ENCODE data around the gene PTPRG.

DNA sequence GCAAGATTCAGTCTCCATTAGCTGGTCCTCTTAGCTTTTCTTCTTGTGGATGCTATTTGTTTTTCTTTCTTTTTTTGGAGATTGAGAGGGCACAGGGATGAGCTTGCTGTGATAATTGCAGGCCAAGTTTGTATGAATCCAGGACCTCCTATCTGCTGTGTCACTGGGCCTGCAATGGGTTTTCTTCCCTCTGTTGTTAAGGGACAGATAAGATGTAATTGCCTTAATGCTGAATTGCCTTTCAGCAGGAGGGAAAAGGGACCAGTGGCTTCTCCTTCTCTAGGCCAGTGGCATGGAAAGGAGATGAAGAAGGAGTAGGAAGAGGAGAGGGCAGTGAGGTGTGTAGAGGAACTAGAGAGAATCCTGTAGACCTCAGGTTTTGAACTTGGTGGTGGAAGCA lies 29.9 kb downstream of the PTPRG start:
- TF ChIP-seq, protein P1, sequence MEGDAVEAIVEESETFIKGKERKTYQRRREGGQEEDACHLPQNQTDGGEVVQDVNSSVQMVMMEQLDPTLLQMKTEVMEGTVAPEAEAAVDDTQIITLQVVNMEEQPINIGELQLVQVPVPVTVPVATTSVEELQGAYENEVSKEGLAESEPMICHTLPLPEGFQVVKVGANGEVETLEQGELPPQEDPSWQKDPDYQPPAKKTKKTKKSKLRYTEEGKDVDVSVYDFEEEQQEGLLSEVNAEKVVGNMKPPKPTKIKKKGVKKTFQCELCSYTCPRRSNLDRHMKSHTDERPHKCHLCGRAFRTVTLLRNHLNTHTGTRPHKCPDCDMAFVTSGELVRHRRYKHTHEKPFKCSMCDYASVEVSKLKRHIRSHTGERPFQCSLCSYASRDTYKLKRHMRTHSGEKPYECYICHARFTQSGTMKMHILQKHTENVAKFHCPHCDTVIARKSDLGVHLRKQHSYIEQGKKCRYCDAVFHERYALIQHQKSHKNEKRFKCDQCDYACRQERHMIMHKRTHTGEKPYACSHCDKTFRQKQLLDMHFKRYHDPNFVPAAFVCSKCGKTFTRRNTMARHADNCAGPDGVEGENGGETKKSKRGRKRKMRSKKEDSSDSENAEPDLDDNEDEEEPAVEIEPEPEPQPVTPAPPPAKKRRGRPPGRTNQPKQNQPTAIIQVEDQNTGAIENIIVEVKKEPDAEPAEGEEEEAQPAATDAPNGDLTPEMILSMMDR (IDR thresholded peaks at IDR 0.05; ENCODE audit: poor library complexity), result no peak
- TF ChIP-seq EZH2phosphoT487 (IDR thresholded peaks at IDR 0.05; ENCODE audit: low read depth, severe bottlenecking, unreplicated experiment) (no peak), EZH2 (IDR thresholded peaks at IDR 0.05; ENCODE audit: borderline replicate concordance) (no peak)
